Left renal pelvis (tissue), 4 donors: ENCODE data around the gene SNX15. TPM values are rescaled to one million over a fixed set of nuclear protein-coding genes. Genes with fewer than 3 reads are reported as not detected.

Experiments
- DNase-seq, 4 donors: peaks; one replicate each; pipeline ENCODE4 v3.0.0-alpha.2; 2013; ENCODE audit warnings: low read depth in 4 of 4, low spot score in 3 of 4
- polyA plus RNA-seq, 4 donors: library from polyadenylated mRNA; unstranded; fragments of 120-200 nt; gene quantifications; one replicate each; pipeline ENCODE4 v1.2.1, GENCODE V29; 2013; ENCODE audit not compliant: insufficient read length in 4 of 4

The SNX15 gene
- polyA plus RNA-seq, 4 donors: 25.3 to 32.4 (median 28.6) TPM

DNA sequence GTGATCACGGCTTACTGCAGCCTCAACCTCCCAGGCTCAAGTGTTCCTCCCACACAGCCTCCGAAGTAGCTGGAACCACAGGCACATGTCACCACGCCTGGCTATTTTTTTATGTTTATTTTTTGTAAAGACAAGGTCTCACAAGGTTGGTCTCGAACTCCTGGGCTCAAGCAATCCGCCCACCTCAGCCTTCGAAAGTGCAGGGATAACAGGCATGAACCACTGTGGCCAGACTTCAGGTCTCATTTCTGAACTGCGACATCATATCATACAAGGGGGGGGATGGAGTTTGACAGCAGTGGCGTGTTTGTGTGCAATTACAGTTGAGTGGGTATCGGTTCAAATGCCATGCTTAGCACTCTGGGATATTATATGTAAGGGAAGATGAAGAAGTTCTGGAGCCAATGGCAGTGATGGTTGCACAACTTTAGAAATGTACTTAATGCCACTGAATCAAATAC, 24.2 kb downstream of the SNX15 start:
- no peak for DNase-seq

GRCh38 chr11:65053827-65054508, 26.7 kb downstream of the SNX15 start:
- DNase-seq: no peak

DNA sequence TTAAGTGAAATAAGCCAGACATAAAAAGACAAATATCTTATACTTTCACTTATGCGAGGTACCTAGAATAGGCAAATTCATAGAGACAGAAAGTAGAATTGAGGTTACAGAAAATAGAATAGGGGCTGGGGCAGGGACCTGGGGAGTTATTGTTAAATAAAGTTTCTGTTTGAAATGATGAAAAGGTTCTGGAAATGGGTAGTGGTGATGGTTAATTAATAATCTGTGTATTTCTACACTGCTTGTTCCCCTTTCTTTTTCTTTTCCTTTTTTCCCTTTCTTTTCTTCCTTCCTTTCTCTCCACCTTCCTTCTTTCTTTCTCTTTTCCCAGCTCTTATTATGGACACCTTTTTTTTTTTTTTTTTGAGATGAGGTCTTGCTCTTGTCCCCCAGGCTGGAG, 28.3 kb downstream of the SNX15 start:
- DNase-seq: no peak

DNA sequence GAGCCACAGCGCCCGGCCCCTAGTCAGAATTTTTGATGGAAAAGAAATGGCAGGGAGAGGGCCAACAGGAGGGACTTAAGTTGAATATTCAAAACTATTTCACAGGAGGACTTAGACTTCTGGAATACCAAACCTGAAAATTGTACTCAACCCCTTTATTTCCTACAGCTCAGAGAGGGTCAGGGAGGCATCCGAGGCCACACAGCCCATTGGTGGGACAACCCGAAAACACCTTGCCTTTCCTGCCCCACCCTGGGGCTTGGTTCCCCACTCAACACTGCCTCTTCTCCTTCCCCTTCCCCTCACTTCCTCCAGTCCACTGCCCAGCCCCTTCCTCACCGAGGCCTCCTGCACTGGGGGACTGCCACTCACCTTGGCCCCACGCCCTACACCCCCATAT, 29.8 kb downstream of the SNX15 start:
- DNase-seq: no peak

DNA sequence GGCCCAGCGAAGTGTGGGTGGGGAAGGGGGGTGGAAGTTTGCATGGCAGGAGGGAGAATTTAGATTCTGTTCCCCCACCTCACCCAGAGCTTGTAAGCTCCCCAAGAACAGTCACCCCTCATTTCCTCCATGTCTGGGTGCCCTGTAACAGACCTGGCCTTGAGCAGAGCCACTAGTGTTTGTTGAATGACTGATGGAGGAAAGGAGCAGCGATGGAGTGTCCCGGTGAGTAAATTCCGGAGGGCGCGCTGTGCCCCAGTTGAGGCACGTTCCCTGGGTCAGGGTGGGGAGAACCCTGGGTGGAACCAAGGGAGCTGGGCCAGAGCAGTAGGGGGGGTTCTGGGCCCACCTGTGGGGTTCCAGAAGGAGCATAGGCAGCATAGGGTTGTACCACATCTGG, 30.3 kb downstream of the SNX15 start:
- DNase-seq: no peak

GRCh38 chr11:65058012-65058411, 30.8 kb downstream of the SNX15 start:
- no peak for DNase-seq

- no peak for DNase-seq
Observed at GRCh38 chr11:65058419-65059054, 31.3 kb downstream of the SNX15 start, which contains the start of gene NAALADL1. Gene NAALADL1 (minus strand): TSS chr11:65058553. CDS start chr11:65058521, 32 bp downstream.

DNA sequence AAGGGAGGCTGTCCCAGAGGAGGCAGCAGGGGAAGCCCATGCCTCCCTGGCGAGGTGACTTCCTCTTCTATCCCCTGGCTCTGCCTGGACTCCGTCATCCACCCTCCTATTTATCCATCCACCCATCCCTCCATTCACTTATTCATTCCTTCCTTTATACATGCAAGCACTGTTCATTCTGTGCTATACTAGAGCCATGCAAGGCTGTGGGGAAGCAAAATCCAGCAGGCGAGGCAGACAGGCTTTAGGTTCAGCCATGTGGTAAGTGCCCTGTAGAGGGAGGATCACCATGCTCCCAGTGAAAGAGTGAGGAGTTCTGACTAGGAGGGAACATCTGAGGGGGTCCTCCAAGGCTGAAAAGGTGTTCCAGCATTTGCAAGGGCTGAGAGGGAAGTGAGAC, 32.3 kb downstream of the SNX15 start:
- DNase-seq: no peak

GRCh38 chr11:65059959-65060824, 33.0 kb downstream of the SNX15 start:
- no peak for DNase-seq

GRCh38 chr11:65060913-65061408, 33.7 kb downstream of the SNX15 start:
- no peak for DNase-seq

GRCh38 chr11:65063532-65063931, 36.3 kb downstream of the SNX15 start:
- no peak for DNase-seq

GRCh38 chr11:65064847-65065240, 37.6 kb downstream of the SNX15 start:
- DNase-seq: no peak

GRCh38 chr11:65065851-65066250, 38.6 kb downstream of the SNX15 start:
- DNase-seq: no peak

DNA sequence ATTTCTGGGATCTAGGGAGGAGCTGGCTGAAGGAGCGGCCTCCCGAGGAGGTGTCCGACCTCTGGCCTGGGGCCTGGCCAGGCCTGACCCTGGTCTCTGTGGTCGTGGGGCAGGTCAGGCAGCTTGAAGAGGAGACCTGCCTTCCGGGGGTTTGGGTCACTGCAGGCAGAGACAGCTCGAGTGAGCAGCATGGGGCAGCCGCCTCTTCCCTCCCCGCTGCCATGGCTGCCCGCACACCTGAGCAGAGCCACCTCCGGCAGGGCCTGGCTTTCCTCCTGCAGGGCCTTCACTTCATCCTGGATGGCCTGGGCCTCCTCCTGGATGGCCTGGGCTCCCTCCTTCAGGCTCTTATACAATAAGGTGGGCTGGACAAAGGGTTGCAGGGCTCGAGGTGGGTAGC, 39.1 kb downstream of the SNX15 start:
- no peak for DNase-seq

- DNase-seq: no peak
Observed at GRCh38 chr11:65066805-65067291, 39.6 kb downstream of the SNX15 start.

DNA sequence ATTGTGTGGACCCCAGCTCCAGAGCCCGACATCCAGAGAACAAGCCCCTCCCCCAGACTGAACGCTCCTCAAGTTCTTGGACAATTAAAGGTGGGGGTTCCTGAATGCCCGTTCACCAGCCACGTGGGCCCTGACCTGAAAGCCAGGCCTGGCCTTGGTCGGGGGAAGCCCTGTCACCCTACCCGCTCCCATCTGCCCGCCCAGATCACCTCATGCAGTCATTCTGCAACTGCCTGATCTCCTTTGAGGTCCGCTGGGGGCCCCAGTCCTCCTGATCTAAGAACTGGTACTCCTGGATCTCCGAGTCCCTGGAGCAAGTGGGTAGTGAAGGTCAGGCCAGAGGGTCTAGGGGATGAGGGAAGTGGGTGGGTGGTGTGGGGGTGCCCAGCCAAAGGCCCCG, 40.2 kb downstream of the SNX15 start:
- no peak for DNase-seq

- no peak for DNase-seq
Observed at GRCh38 chr11:65069217-65069616, 42.0 kb downstream of the SNX15 start.

DNA sequence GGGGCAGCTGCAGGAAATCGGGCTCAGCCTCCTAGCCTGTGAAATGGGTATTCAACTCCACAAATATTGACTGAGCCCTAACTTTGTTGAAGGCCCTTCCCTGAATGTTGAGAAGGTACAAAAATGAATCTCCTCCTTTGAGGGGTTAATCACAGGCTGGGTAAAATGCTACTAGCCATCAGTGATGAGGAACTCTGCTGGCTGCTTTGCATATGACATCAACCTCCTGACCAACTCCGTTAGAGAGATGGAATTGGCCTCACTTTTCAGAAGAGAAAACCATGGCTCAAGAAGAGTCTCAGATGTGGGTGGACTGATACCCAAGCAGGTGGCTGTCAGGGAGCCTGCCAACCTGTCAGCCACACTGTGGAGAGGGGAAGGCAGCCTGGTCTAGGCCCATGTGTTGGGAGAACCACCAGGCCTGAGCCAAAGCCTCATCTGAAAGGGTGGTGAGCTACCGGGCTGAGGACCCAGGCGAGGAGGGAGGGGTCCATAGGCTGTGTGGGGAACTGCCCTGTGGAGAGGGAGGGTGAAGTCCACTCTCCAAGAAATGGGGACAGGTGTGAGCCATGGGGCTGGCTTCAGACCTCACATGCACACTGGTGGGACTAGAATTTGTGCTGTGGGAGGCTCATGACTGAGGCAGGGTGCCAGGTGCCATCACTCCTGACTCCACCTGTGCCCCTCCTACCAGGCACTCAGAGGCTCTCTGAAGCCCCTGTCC, 44.8 kb downstream of the SNX15 start:
- DNase-seq: no peak

DNA sequence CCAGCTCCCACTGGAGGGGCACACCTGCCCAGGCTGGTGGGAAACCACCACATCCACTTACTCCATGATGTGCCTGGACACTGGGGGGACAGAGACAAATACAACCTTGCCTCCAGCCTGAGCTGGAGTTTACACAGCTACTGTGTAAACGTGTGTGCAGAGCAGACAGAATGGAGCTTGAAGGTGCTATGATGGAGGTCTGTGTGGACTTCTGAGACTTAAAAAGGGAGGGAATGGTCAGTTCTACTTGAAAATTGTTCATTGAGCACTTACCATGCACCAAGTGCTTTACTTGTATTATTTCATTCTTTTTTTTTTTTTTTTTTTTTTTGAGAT, 45.4 kb downstream of the SNX15 start:
- no peak for DNase-seq

GRCh38 chr11:65077451-65077850, 50.2 kb downstream of the SNX15 start:
- DNase-seq: no peak

- no peak for DNase-seq
Observed at GRCh38 chr11:65078151-65078550, 50.9 kb downstream of the SNX15 start.
